Activated CD8-positive, alpha-beta memory T cell treated with anti-CD3 and anti-CD28 coated beads for 36 hours (primary cell): ENCODE results near the gene CEBPB. TPM values are rescaled to one million over a fixed set of nuclear protein-coding genes. Genes with fewer than 3 reads are reported as not detected.

ENCODE experiments used
- CTCF ChIA-PET: fragments of 350-600 bp; sonication (Branson Sonifier 250); formaldehyde crosslinking; loops from one replicate; lab custom pipeline; 2021; ENCODE audit warnings: antibody characterized with exemption; lab: Charles Lee
- POLR2A ChIA-PET: fragments of 350-600 bp; sonication (Branson Sonifier 250); formaldehyde crosslinking; loops from one replicate; lab custom pipeline; 2021; ENCODE audit warnings: antibody characterized with exemption; lab: Charles Lee
- total RNA-seq, 2 experiments: library from RNA; stranded (reverse); gene quantifications; one replicate each; pipeline ENCODE4 v1.2.3, GENCODE V29; 2021

The CEBPB gene
- total RNA-seq, 2 experiments from 2014 or later, result 32.5 to 32.6 TPM

GRCh38 chr20:50163570-50164317, 26.9 kb upstream of the CEBPB start:
- ChIA-PET CTCF (interaction anchor here (0.9 kb wide), 1 partner anchor 11 kb away, joined by 3 read pairs; no protein-coding TSS in a partner anchor), POLR2A (no interaction called here)

DNA sequence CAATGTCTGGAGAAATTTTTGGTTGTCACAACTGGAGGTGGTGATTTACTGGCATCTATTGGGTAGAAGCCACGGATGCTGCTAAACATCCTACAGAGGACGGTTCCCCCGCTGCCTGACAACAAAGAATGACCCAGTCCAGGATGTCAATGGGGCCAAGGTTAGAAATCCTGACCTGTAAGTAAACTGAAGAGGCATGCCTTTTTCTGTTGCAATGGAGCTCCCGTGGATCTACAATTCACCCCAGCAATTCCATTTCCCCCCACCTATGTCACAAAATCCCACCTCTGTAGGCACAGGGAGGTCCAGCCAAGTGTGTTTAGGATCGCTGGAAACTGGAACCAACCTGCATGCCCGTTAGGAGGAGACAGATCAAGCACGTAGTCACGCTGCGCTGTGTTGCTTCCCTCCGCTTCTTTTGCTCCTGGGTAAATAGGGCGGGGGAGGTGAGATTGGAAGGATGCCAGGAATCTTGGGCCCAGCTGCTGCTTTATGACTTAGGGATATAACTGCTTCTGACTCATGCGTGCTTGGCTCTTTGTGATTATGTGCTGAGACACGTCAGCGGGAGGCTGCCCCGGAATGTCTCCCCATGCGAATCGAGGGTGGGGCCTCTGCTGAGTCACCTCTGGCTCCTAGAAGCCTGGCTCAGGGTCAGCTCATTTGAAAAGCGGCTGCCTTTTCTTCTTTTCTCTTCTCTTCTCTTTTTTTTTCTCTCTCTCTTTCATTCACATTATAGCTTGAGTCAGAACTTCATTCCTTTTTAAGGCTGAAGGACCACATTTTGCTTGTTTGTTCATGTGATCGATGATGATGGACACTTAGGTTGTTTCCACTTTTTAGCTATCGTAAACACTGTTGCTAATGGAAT, 24.7 kb upstream of the CEBPB start:
- CTCF ChIA-PET, result interaction anchor here (0.7 to 1.6 kb wide), 7 partner anchors 12 to 187 kb away, joined by 3 to 10 read pairs (median 4); no protein-coding TSS in a partner anchor
- POLR2A ChIA-PET, result interaction anchor here (0.5 to 1.4 kb wide), 3 partner anchors 12 to 539 kb away, joined by 3 to 11 read pairs (median 4); partner anchors contain the start of gene PEDS1

DNA sequence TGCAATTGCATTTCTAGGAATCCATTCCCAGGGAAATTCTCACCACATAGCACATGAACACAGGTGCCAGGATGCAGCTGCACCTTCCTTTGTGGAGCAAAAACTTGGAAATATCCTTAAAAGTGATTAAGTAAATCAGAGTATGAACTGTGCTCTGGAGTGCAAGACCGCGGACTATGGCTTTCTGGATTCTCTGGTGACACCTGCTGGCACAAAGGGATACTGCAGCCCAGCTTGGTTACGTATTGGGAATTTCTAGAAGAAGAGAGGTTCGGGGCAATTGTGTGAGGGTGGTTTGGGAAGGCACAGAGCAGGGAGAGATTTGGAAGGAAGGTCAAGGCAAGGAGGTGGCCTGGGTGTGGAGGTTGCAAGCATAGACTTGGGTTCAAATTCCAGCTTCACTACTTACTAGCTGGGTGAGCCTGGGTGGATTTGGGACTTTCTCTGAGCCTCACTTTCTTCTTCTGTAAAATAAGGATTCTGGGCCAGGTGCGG, 21.3 kb upstream of the CEBPB start:
- CTCF ChIA-PET, result interaction anchor here (0.6 to 3.2 kb wide), 25 partner anchors 10 to 294 kb away, joined by 3 to 34 read pairs (median 4); partner anchors contain the start of gene PEDS1
- POLR2A ChIA-PET, result interaction anchor here (0.6 kb wide), 1 partner anchor 14 kb away, joined by 3 read pairs; no protein-coding TSS in a partner anchor

GRCh38 chr20:50170549-50171220, 19.9 kb upstream of the CEBPB start:
- POLR2A ChIA-PET, result no interaction called here
- CTCF ChIA-PET, result interaction anchor here (0.8 to 2.6 kb wide), 6 partner anchors 8 to 99 kb away, joined by 3 to 14 read pairs (median 6); no protein-coding TSS in a partner anchor

DNA sequence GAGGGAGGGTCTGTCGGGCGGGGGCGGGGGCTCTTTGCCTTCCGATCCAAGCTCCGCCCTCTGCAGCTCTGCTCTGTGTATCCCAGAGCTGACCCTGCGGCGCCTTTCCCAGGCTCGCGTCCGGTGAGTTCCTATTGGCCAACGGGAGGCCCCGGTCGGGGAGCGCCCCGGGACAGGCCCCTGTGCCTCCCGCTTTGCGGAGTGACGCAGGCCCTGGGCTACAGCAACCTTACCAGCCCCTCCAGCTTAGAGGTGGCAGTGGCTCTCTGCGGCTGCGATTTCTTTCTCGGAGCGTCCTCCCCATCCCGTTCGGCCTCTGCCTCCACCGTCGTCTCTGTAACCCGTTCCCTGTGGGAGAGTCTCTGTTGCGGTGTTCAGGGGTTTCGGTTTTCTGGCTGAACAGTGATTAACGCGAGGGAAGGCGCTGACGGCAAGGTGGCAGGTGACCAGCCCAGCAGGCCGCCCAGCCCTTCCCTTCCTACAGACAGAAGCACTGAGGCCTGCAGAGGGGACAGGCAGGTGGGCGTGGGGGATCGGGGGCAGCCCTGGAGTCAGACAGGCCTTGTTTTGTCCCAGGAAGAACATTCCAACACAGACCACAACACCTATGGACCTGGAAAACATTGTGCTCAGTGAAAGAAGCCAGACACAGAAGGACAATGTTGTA, 18.1 kb upstream of the CEBPB start:
- CTCF ChIA-PET, result interaction anchor here (1.2 to 1.5 kb wide), 3 partner anchors 52 to 101 kb away, joined by 3 to 5 read pairs (median 3); no protein-coding TSS in a partner anchor
- POLR2A ChIA-PET, result no interaction called here

GRCh38 chr20:50174456-50174855, 16.2 kb upstream of the CEBPB start:
- CTCF ChIA-PET, result interaction anchor here (0.9 kb wide), 1 partner anchor 11 kb away, joined by 3 read pairs; no protein-coding TSS in a partner anchor
- POLR2A ChIA-PET, result no interaction called here

- POLR2A ChIA-PET, result no interaction called here
- CTCF ChIA-PET, result interaction anchor here (0.9 to 5.0 kb wide), 5 partner anchors 12 to 197 kb away, joined by 3 to 32 read pairs (median 4); no protein-coding TSS in a partner anchor
Observed at GRCh38 chr20:50175938-50176933, 14.4 kb upstream of the CEBPB start.

- ChIA-PET POLR2A (interaction anchor here (0.7 kb wide), 1 partner anchor 120 kb away, joined by 6 read pairs; no protein-coding TSS in a partner anchor), CTCF (interaction anchor here (0.6 to 5.0 kb wide), 22 partner anchors 9 to 749 kb away, joined by 3 to 32 read pairs (median 4); partner anchors contain the start of gene CEBPB)
Observed at GRCh38 chr20:50178672-50179071, 12.0 kb upstream of the CEBPB start.

DNA sequence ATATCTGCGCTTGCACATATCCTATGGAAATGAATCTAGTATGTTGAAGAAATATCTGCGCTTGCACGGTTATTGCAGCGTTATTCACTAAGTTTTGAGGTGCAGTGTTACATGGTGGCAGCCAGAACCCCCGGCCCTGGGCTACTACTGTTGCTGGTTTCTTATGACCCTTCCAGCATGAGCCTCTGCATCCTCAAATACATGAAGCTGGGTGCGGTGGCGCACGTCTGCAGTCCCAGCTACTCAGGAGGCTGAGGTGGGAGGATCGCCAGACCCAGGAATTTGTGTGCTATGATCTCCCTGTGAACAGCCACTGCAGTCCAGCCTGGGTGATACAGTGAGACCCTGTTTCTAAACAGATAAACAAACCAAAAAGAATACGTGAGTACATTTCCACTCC, 9.3 kb upstream of the CEBPB start:
- POLR2A ChIA-PET, result no interaction called here

GRCh38 chr20:50182346-50182745, 8.3 kb upstream of the CEBPB start:
- ChIA-PET CTCF (interaction anchor here (0.7 to 1.6 kb wide), 3 partner anchors 62 to 848 kb away, joined by 3 to 8 read pairs (median 4); no protein-coding TSS in a partner anchor), POLR2A (no interaction called here)

More for the DNA sequence above, 9.3 kb upstream of the CEBPB start:
- CTCF ChIA-PET, result interaction anchor here (0.9 kb wide), 1 partner anchor 283 kb away, joined by 3 read pairs; no protein-coding TSS in a partner anchor

DNA sequence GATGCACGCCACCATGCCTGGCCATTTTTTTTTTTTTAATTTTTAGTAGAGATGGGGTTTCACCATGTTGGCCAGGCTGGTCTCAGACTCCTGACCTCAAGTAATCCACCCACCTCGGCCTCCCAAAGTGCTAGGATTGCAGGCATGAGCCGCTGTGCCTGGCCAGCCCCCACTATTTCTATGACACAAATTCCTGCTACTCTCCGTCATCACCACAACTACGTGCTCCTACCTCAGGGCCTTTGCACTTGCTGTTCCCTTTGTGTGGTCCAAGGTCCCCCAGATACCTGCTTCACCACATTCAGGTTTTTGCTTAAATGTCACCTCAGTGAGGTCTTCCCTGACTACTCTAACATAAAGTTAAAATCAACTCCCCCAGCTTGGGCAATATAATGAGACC, 5.2 kb upstream of the CEBPB start:
- ChIA-PET CTCF (interaction anchor here (0.6 to 9.0 kb wide), 10 partner anchors 11 to 287 kb away, joined by 3 to 73 read pairs (median 3); no protein-coding TSS in a partner anchor), POLR2A (no interaction called here)

DNA sequence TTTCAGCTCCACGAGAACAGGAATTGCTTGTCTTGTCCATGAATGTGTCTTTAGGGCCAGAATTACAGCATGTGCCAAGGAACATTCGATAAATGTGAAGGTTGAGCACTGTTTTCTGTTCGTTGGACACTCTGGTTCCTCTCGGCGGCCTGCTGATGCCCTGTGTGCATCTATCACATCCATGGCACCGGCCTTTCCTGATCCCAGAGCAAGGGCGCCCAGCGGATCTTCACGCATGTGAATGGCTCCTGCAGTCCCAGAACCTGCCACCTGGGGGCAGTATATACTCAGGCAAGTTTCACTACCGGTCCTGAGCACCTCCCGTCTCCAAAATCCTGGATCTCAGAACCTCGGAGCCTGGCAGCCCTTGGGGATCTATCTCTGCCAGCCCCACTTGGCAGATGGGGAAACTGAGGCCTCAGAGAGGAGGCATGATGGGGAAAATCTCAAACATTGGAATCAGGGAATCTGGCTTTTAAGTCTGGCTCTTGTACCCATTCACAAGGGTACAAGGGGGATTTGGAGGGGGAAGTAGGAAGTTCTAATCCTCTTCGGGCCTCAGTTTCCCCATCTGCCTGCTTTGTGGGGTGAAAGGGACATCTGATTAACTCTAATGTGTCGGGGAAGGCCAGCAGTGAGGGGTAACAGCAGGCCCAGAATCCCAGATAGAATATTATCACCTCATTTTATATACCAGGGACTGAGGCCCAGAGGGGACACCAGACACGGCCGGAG, 4.3 kb upstream of the CEBPB start:
- POLR2A ChIA-PET, result no interaction called here
- CTCF ChIA-PET, result interaction anchor here (0.6 to 9.0 kb wide), 11 partner anchors 17 to 286 kb away, joined by 3 to 73 read pairs (median 3); partner anchors contain the start of gene PEDS1

DNA sequence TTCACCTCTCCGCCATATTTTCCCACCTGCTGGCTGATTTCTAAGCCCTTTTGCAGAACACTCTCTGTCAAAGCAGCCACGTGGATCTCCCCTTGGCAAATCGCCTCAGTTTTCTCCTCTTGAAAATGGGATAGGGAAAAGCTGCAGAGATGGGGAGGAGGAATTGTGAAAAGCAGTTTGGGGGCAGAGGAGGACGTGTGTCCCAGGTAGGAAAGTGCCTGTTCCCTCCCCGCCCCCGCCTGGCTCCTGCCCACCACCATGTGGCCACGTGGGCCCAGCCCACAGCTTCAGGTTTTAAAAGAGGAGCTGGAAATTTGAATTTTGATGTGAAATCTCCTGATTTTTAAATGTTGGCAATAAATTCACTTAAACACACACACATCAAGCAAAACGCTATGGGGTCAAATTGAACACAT, 3.6 kb upstream of the CEBPB start:
- CTCF ChIA-PET, result interaction anchor here (0.5 to 9.0 kb wide), 13 partner anchors 8 to 733 kb away, joined by 3 to 73 read pairs (median 4); partner anchors contain the start of gene PEDS1
- POLR2A ChIA-PET, result no interaction called here

- CTCF ChIA-PET, result interaction anchor here (0.5 to 9.0 kb wide), 18 partner anchors 8 to 843 kb away, joined by 3 to 73 read pairs (median 4); partner anchors contain the start of gene PEDS1
- POLR2A ChIA-PET, result no interaction called here
Observed at GRCh38 chr20:50187403-50188051, 3.1 kb upstream of the CEBPB start.

DNA sequence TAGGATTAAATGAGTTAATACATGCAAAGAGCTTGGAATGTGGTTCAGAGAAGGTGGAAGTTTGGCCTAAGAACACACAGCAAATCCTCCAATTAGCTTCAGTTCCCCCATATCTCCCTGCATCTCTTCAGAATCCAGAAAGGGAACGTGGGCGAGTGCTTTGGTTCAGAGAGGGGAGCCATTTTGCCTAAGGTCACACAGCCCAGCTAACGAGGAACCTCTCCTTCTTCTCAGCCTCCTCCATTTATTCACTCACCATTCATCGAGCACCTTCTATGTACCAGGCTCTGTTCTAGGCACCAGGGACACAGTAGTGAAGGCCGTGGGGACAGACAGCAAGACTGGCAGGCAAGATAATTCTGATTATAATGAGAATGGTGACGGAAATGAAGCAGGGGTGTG, 2.3 kb upstream of the CEBPB start:
- ChIA-PET CTCF (interaction anchor here (0.7 to 9.0 kb wide), 11 partner anchors 9 to 390 kb away, joined by 3 to 73 read pairs (median 6); partner anchors contain the start of gene PEDS1), POLR2A (no interaction called here)
